ENCODE results near the gene FOXN3.

DNA sequence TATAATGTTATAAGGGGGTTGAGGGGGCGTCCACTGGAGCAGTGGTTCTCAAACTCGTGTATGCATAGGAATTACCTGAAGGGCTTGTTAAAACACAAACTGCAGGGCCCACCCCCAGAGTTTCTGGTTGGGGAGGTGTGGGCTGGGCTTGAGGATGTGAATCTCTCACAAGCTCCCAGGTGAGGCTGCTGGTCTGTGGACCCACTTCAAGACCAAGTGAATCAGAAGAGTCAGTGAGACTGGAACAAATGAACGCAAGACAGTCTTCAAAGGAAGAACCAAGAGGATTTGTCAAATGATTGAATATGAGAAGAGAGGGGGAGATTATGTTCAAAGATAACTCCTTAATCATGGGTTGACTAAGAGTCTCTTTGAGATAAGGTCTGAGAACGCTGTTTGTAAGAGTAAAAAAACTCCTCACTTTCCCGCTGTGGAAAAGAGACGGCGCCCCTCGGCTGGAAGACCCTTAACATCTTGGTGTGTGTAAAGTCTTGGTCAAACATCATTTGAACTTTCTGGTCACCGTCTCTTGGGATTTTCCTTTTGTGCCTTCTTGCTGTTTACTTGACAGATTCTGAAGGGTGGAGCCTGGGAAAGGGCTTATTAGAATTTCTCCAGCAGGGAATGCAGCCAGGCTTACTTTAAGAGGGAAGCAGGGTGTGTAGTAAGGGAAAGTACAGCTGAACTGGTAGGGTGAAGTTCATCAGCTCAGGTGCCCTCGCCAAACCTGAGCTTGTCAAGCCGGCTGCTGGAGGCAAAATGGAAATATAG is 5.3 kb upstream of the FOXN3 start:
- TF ChIP-seq POLR2A (IDR thresholded peaks at IDR 0.05) = no peak
- TF ChIP-seq, protein P1, sequence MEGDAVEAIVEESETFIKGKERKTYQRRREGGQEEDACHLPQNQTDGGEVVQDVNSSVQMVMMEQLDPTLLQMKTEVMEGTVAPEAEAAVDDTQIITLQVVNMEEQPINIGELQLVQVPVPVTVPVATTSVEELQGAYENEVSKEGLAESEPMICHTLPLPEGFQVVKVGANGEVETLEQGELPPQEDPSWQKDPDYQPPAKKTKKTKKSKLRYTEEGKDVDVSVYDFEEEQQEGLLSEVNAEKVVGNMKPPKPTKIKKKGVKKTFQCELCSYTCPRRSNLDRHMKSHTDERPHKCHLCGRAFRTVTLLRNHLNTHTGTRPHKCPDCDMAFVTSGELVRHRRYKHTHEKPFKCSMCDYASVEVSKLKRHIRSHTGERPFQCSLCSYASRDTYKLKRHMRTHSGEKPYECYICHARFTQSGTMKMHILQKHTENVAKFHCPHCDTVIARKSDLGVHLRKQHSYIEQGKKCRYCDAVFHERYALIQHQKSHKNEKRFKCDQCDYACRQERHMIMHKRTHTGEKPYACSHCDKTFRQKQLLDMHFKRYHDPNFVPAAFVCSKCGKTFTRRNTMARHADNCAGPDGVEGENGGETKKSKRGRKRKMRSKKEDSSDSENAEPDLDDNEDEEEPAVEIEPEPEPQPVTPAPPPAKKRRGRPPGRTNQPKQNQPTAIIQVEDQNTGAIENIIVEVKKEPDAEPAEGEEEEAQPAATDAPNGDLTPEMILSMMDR (IDR thresholded peaks at IDR 0.05 in 8 of 11, conservative IDR thresholded peaks at IDR 0.05 in 3 of 11) = no peak
